GM18508 (cell line): Measurements from ENCODE around the gene MTSS2.

Source experiments
- ATAC-seq: cut with Tn5 transposase; IDR thresholded peaks from one replicate; pipeline ENCODE4 v1.9.1; 2021; ENCODE audit warnings: moderate number of reproducible peaks; ENCODE audit not compliant: insufficient read depth, unreplicated experiment

Gene MTSS2

GRCh38 chr16:70688246-70688742 lies 2.4 kb upstream of the MTSS2 start:
- no peak for ATAC-seq

- no peak for ATAC-seq
Observed at GRCh38 chr16:70687671-70688245, 1.9 kb upstream of the MTSS2 start.

GRCh38 chr16:70687102-70687511 lies 1.3 kb upstream of the MTSS2 start:
- no peak for ATAC-seq

- no peak for ATAC-seq
Observed at GRCh38 chr16:70686376-70687101, 686 bp upstream of the MTSS2 start.

- ATAC-seq: no peak
Observed at GRCh38 chr16:70685061-70685937, 554 bp downstream of the MTSS2 start.

GRCh38 chr16:70684146-70685060 lies 1.4 kb downstream of the MTSS2 start:
- no peak for ATAC-seq

GRCh38 chr16:70683146-70683944 lies 2.5 kb downstream of the MTSS2 start:
- ATAC-seq: no peak

- ATAC-seq: no peak
Observed at GRCh38 chr16:70682239-70683145, 3.4 kb downstream of the MTSS2 start.

- no peak for ATAC-seq
Observed at GRCh38 chr16:70681382-70682238, 4.2 kb downstream of the MTSS2 start.

- no peak for ATAC-seq
Observed at GRCh38 chr16:70680495-70681381, 5.1 kb downstream of the MTSS2 start.

- no peak for ATAC-seq
Observed at GRCh38 chr16:70679671-70680494, 6.0 kb downstream of the MTSS2 start.

- ATAC-seq: no peak
Observed at GRCh38 chr16:70678898-70679670, 6.8 kb downstream of the MTSS2 start.

- ATAC-seq: no peak
Observed at GRCh38 chr16:70678121-70678897, 7.5 kb downstream of the MTSS2 start.

- no peak for ATAC-seq
Observed at GRCh38 chr16:70677499-70678120, 8.2 kb downstream of the MTSS2 start.
